ENCODE measurements around the gene SNX32.

The SNX32 gene

GRCh38 chr11:65850217-65851082, 16.7 kb downstream of the SNX32 start:
- TF ChIP-seq CTCF (conservative IDR thresholded peaks at IDR 0.05; ENCODE audit: low read depth, low read length): no peak
- DNase-seq (ENCODE audit: low read depth): no peak
- no peak overlapping the region for H3K4me3 ChIP-seq (ENCODE audit: low read length)

GRCh38 chr11:65851083-65851579, 17.4 kb downstream of the SNX32 start:
- peak; percentile 62 for TF ChIP-seq CTCF (conservative IDR thresholded peaks at IDR 0.05; ENCODE audit: low read depth, low read length)
- H3K4me3 ChIP-seq (ENCODE audit: low read length): no peak overlapping the region
- DNase-seq (ENCODE audit: low read depth): no peak

- no peak overlapping the region for H3K4me3 ChIP-seq (ENCODE audit: low read length)
- TF ChIP-seq CTCF (conservative IDR thresholded peaks at IDR 0.05; ENCODE audit: low read depth, low read length): no peak
- no peak for DNase-seq (ENCODE audit: low read depth)
Observed at GRCh38 chr11:65851811-65852507, 18.2 kb downstream of the SNX32 start.

- no peak for DNase-seq (ENCODE audit: low read depth)
- no peak for TF ChIP-seq CTCF (conservative IDR thresholded peaks at IDR 0.05; ENCODE audit: low read depth, low read length)
- no peak overlapping the region for H3K4me3 ChIP-seq (ENCODE audit: low read length)
Observed at GRCh38 chr11:65852508-65853245, 18.9 kb downstream of the SNX32 start.

GRCh38 chr11:65853246-65853979, 19.6 kb downstream of the SNX32 start:
- TF ChIP-seq CTCF (conservative IDR thresholded peaks at IDR 0.05; ENCODE audit: low read depth, low read length): peak; percentile 29
- DNase-seq (ENCODE audit: low read depth): no peak
- no peak overlapping the region for H3K4me3 ChIP-seq (ENCODE audit: low read length)

GRCh38 chr11:65854161-65854592, 20.4 kb downstream of the SNX32 start:
- no peak overlapping the region for H3K4me3 ChIP-seq (ENCODE audit: low read length)
- DNase-seq (ENCODE audit: low read depth): no peak
- TF ChIP-seq CTCF (conservative IDR thresholded peaks at IDR 0.05; ENCODE audit: low read depth, low read length): no peak

Measured in retinal pigment epithelial cell (primary cell).